ENCODE measurements around the gene MCL1.
"Not testable (repeated sequence)": the region's sequence is repeated elsewhere in the genome, so short reads cannot be mapped to it uniquely, and the experiment has no call there.

Gene MCL1

GRCh38 chr1:150601540-150601939 lies 22.1 kb upstream of the MCL1 start:
- no peak for DNase-seq

GRCh38 chr1:150598346-150598745 lies 18.9 kb upstream of the MCL1 start:
- DNase-seq, result not testable (repeated sequence)

GRCh38 chr1:150596976-150597375 lies 17.6 kb upstream of the MCL1 start:
- no peak for DNase-seq

- DNase-seq, result no peak
Measured at GRCh38 chr1:150596095-150596892, 16.9 kb upstream of the MCL1 start.

- DNase-seq, result no peak
Measured at GRCh38 chr1:150582371-150582770, 3.0 kb upstream of the MCL1 start.

GRCh38 chr1:150581962-150582361 lies 2.6 kb upstream of the MCL1 start:
- not testable (repeated sequence) for DNase-seq

- DNase-seq, result not testable (repeated sequence)
Measured at GRCh38 chr1:150581437-150581836, 2.0 kb upstream of the MCL1 start.

- not testable (repeated sequence) for DNase-seq
Measured at GRCh38 chr1:150580966-150581365, 1.6 kb upstream of the MCL1 start.

- DNase-seq, result no peak
Measured at GRCh38 chr1:150579945-150580642, 684 bp upstream of the MCL1 start.

GRCh38 chr1:150578272-150579109 lies 919 bp downstream of the MCL1 start:
- DNase-seq, result no peak

GRCh38 chr1:150577557-150578271 lies 1.7 kb downstream of the MCL1 start:
- DNase-seq, result no peak

- DNase-seq, result no peak
Measured at GRCh38 chr1:150576794-150577556, 2.4 kb downstream of the MCL1 start.

- no peak for DNase-seq
Measured at GRCh38 chr1:150576367-150576711, 3.1 kb downstream of the MCL1 start.

GRCh38 chr1:150575518-150576366 lies 3.7 kb downstream of the MCL1 start:
- no peak for DNase-seq

GRCh38 chr1:150575072-150575489 lies 4.3 kb downstream of the MCL1 start:
- DNase-seq, result no peak

- no peak for DNase-seq
Measured at GRCh38 chr1:150574260-150575071, 4.9 kb downstream of the MCL1 start.

GRCh38 chr1:150573648-150574071 lies 5.8 kb downstream of the MCL1 start:
- DNase-seq, result not testable (repeated sequence)

- no peak for DNase-seq
Measured at GRCh38 chr1:150572918-150573647, 6.3 kb downstream of the MCL1 start.

GRCh38 chr1:150568594-150568966 lies 10.8 kb downstream of the MCL1 start:
- DNase-seq, result no peak
